ENCODE results near the gene DGKG. TPM values are rescaled to one million over a fixed set of nuclear protein-coding genes. Genes with fewer than 3 reads are reported as not detected.

The DGKG gene
- total RNA-seq, 6 experiments from 2014 or later = 0.21 to 0.54 (median 0.38) TPM

DNA sequence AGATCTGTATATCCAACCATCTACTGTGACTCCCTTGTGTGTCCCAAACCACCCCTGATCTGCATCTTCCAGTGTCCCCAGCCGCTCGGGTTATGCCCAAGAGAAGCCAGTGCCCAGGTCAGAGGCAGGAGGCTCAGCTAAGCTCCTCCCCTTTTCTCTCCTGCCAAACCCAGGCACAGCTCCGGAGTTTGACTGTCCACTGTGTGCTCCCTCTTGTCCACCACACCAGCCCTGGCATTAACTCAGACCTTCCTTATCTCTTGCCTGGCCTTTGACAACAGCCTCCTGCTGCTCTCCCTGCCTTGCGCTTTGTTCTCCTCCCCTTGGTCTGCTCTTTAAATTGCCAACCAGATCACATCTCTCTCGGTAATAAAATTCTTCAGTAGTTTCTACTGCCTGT lies 39.3 kb downstream of the DGKG start:
- TF ChIP-seq, protein P1, sequence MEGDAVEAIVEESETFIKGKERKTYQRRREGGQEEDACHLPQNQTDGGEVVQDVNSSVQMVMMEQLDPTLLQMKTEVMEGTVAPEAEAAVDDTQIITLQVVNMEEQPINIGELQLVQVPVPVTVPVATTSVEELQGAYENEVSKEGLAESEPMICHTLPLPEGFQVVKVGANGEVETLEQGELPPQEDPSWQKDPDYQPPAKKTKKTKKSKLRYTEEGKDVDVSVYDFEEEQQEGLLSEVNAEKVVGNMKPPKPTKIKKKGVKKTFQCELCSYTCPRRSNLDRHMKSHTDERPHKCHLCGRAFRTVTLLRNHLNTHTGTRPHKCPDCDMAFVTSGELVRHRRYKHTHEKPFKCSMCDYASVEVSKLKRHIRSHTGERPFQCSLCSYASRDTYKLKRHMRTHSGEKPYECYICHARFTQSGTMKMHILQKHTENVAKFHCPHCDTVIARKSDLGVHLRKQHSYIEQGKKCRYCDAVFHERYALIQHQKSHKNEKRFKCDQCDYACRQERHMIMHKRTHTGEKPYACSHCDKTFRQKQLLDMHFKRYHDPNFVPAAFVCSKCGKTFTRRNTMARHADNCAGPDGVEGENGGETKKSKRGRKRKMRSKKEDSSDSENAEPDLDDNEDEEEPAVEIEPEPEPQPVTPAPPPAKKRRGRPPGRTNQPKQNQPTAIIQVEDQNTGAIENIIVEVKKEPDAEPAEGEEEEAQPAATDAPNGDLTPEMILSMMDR (IDR thresholded peaks at IDR 0.05) = no peak
- no peak for DNase-seq
- peaks cover 22% of the 10 kb centered on the region for H3K4me1 Mint-ChIP-seq (ENCODE audit: low read depth)
- H3K9me3 Mint-ChIP-seq = no peaks in the 10 kb centered on the region
- H3K4me3 Mint-ChIP-seq = no peak overlapping the region
- no peak overlapping the region for H3K27ac Mint-ChIP-seq
- no peaks in the 10 kb centered on the region for H3K36me3 Mint-ChIP-seq (ENCODE audit: low read depth)
- H3K27me3 Mint-ChIP-seq (ENCODE audit: insufficient read depth) = peaks cover 35% of the 10 kb centered on the region

DNA sequence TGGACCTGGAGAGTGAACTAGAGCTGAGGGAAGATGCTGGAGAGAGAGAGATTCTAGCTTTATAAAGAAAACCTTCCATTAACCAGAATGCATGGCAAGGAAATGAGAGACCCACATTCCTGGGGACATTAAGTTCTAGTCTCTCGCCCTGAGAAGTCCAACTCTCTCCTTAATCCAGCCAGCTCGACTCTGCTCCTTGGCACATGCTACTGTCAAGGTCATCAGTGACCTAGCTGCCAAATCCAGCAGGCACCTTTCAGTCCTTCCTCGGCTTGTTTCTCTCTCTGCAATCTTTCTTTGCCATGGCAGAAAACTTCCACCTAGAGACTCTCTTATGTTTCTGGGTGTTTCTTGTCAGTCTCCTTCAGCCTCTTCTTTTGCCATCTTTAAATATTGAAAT lies 40.3 kb downstream of the DGKG start:
- H3K36me3 Mint-ChIP-seq (ENCODE audit: low read depth) = no peaks in the 10 kb centered on the region
- H3K4me3 Mint-ChIP-seq = no peak overlapping the region
- H3K27me3 Mint-ChIP-seq (ENCODE audit: insufficient read depth) = peaks cover 31% of the 10 kb centered on the region
- H3K4me1 Mint-ChIP-seq (ENCODE audit: low read depth) = peaks cover 22% of the 10 kb centered on the region
- no peak overlapping the region for H3K27ac Mint-ChIP-seq
- TF ChIP-seq, protein P1 (IDR thresholded peaks at IDR 0.05) = no peak
- no peaks in the 10 kb centered on the region for H3K9me3 Mint-ChIP-seq
- no peak for DNase-seq

DNA sequence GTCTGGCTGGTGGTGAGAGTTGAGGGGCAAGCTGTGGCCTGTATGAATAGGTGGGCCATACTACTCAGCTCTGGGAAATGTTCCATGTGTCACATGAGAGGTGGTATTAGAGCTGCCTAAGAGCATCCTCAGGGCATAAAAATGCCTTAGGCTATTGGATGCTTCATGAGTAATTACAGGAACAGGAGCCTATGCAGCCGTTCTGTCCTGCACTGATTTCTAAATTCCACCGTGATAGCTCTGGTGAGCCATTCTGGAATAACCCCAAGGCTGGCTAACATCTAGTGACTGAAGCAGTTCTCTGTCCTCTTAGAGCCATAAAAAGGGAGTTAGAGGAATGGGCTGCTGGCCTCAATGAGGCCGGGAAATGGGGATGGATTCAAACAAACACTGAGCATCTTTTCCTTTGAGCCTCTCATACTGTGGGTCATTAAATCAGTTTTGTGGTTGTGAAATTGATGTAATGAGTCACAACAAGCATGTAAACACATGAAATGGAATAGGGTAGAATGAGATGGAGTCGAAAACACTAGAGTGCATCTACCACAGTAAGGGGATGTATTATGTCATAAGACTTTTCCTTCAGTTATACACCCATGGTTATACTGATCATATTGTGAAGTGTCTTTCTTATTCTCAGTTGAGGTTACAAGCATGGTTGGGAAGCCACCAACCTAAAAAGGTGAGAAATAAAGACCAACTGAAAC lies 41.0 kb downstream of the DGKG start:
- no peak overlapping the region for H3K4me3 Mint-ChIP-seq
- TF ChIP-seq, protein P1 (IDR thresholded peaks at IDR 0.05) = no peak
- no peaks in the 10 kb centered on the region for H3K9me3 Mint-ChIP-seq
- peaks cover 25% of the 10 kb centered on the region for H3K27me3 Mint-ChIP-seq (ENCODE audit: insufficient read depth)
- H3K36me3 Mint-ChIP-seq (ENCODE audit: low read depth) = no peaks in the 10 kb centered on the region
- peak; percentile 79 for DNase-seq
- peaks cover 22% of the 10 kb centered on the region for H3K4me1 Mint-ChIP-seq (ENCODE audit: low read depth)
- no peak overlapping the region for H3K27ac Mint-ChIP-seq

DNA sequence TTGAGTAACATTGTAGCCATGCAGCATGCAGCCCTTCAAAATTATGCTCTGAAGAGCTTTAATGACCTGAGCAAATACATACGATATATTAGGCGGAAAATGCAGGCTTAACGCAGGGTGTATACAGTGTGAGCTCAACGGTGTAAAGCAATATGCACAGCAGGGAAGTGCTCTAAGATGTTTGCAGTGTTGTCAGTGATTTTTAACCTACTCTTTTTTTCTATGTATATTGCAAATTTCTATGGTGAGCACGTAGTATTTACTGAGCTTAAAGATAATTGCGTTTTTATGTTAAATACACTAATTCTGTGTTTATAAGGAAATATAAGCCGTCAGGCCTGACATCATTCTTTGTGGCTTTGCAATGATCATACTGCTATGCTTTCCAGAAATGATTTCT lies 42.1 kb downstream of the DGKG start:
- H3K4me1 Mint-ChIP-seq (ENCODE audit: low read depth) = peaks cover 32% of the 10 kb centered on the region
- no peaks in the 10 kb centered on the region for H3K9me3 Mint-ChIP-seq
- H3K27me3 Mint-ChIP-seq (ENCODE audit: insufficient read depth) = peaks cover 20% of the 10 kb centered on the region
- no peak overlapping the region for H3K27ac Mint-ChIP-seq
- H3K36me3 Mint-ChIP-seq (ENCODE audit: low read depth) = no peaks in the 10 kb centered on the region
- TF ChIP-seq, protein P1 (IDR thresholded peaks at IDR 0.05) = no peak
- no peak overlapping the region for H3K4me3 Mint-ChIP-seq
- DNase-seq = no peak

DNA sequence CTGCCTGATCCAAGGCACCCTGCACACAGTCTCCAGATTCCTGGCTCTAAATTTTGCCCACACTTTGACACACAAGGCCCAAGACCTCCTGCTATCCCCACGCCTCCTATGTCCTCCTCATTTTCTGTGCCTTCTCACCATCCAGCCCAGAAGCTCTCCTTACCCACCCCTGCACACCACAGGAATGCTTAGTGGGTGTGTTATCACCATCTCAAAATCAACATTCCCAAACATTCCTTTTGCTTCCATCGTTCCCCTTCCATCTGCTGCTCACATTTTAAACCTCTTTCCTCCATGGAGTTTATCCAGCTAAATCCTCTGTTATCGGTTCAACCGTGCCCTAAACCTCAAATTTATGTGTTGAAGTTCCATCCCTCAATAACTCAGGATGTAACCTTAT lies 43.9 kb downstream of the DGKG start:
- peak; percentile 27 for DNase-seq
- peaks cover 11% of the 10 kb centered on the region for H3K27me3 Mint-ChIP-seq (ENCODE audit: insufficient read depth)
- no peaks in the 10 kb centered on the region for H3K36me3 Mint-ChIP-seq (ENCODE audit: low read depth)
- H3K9me3 Mint-ChIP-seq = no peaks in the 10 kb centered on the region
- no peak overlapping the region for H3K27ac Mint-ChIP-seq
- H3K4me1 Mint-ChIP-seq (ENCODE audit: low read depth) = peaks cover 32% of the 10 kb centered on the region
- TF ChIP-seq, protein P1 (IDR thresholded peaks at IDR 0.05) = no peak
- H3K4me3 Mint-ChIP-seq = no peak overlapping the region
